ENCODE results near the gene ARHGEF40. TPM values are rescaled to one million over a fixed set of nuclear protein-coding genes. Genes with fewer than 3 reads are reported as not detected.

Gene ARHGEF40
- total RNA-seq, 3 donors from 2014 or later: 33.7 to 51.4 (median 40.6) TPM

- no peak for DNase-seq (ENCODE audit: low spot score in 2 of 2)
- Histone ChIP-seq H3K4me1 (no peaks in the 10 kb centered on the region), H3K27ac (no peak overlapping the region), H3K9me3 (no peaks in the 10 kb centered on the region), H3K36me3 (no peaks in the 10 kb centered on the region), H3K27me3 (no peaks in the 10 kb centered on the region), H3K4me3 (no peak overlapping the region)
- TF ChIP-seq POLR2A (IDR thresholded peaks at IDR 0.05) (no peak), POLR2AphosphoS5 (IDR thresholded peaks at IDR 0.05) (no peak), CTCF (IDR thresholded peaks at IDR 0.05) (no peak)
- intact Hi-C loops (cut with DNase I; ENCODE audit: low total_unique reads): no loop called here
Measured at GRCh38 chr14:21053184-21054122, 16.7 kb upstream of the ARHGEF40 start.

- Histone ChIP-seq H3K27ac (no peak overlapping the region), H3K27me3 (no peaks in the 10 kb centered on the region), H3K36me3 (no peaks in the 10 kb centered on the region), H3K4me1 (no peaks in the 10 kb centered on the region), H3K4me3 (no peak overlapping the region), H3K9me3 (no peaks in the 10 kb centered on the region)
- intact Hi-C loops (cut with DNase I; ENCODE audit: low total_unique reads): no loop called here
- DNase-seq (ENCODE audit: low spot score in 2 of 2): no peak
- TF ChIP-seq POLR2A (IDR thresholded peaks at IDR 0.05): no peak
- TF ChIP-seq POLR2AphosphoS5 (IDR thresholded peaks at IDR 0.05): no peak
- no peak for TF ChIP-seq CTCF (IDR thresholded peaks at IDR 0.05)
Measured at GRCh38 chr14:21054123-21054767, 15.9 kb upstream of the ARHGEF40 start.

- Histone ChIP-seq H3K27me3 (no peaks in the 10 kb centered on the region), H3K9me3 (no peaks in the 10 kb centered on the region), H3K27ac (no peak overlapping the region), H3K4me1 (no peaks in the 10 kb centered on the region), H3K36me3 (no peaks in the 10 kb centered on the region), H3K4me3 (no peak overlapping the region)
- no peak for DNase-seq (ENCODE audit: low spot score in 2 of 2)
- TF ChIP-seq CTCF (IDR thresholded peaks at IDR 0.05): no peak
- no peak for TF ChIP-seq POLR2AphosphoS5 (IDR thresholded peaks at IDR 0.05)
- no peak for TF ChIP-seq POLR2A (IDR thresholded peaks at IDR 0.05)
- intact Hi-C loops (cut with DNase I; ENCODE audit: low total_unique reads): no loop called here
Measured at GRCh38 chr14:21054768-21055145, 15.3 kb upstream of the ARHGEF40 start.

- no peak for TF ChIP-seq POLR2AphosphoS5 (IDR thresholded peaks at IDR 0.05)
- TF ChIP-seq POLR2A (IDR thresholded peaks at IDR 0.05): no peak
- no peak for TF ChIP-seq CTCF (IDR thresholded peaks at IDR 0.05)
- no peak for DNase-seq (ENCODE audit: low spot score in 2 of 2)
Measured at GRCh38 chr14:21055432-21056117, 14.5 kb upstream of the ARHGEF40 start.

More at GRCh38 chr14:21055432-21056117, 14.5 kb upstream of the ARHGEF40 start:
- H3K36me3 ChIP-seq: no peaks in the 10 kb centered on the region
- no peaks in the 10 kb centered on the region for H3K4me1 ChIP-seq
- no peak overlapping the region for H3K27ac ChIP-seq
- H3K4me3 ChIP-seq: no peak overlapping the region
- intact Hi-C loops (cut with DNase I; ENCODE audit: low total_unique reads): no loop called here
- no peaks in the 10 kb centered on the region for H3K9me3 ChIP-seq
- no peaks in the 10 kb centered on the region for H3K27me3 ChIP-seq
